Neural cell (in vitro differentiated cells): ENCODE data around the gene KCNJ5. TPM values are rescaled to one million over a fixed set of nuclear protein-coding genes. Genes with fewer than 3 reads are reported as not detected.

Source experiments
- H2AFZ ChIP-seq: fragments of 200-600, 300-800 bp; sonication (generic), shearing (Covaris generic); 2 replicates; pipeline ENCODE4 v1.6.0; 2014; ENCODE audit warnings: low read depth, mild to moderate bottlenecking, antibody characterized with exemption, low read length, moderate library complexity
- H3F3A ChIP-seq: fragments of 200-600 bp; shearing (Covaris generic); 2 replicates; pipeline ENCODE4 v1.6.1; 2016; ENCODE audit warnings: mild to moderate bottlenecking, moderate library complexity, mixed read lengths, antibody characterized with exemption, low read length; ENCODE audit not compliant: insufficient read depth, poor library complexity, severe bottlenecking
- H3K27ac ChIP-seq: fragments of 200-600, 300-800 bp; sonication (generic), shearing (Covaris generic); 2 replicates; pipeline ENCODE4 v1.5.1; 2014; ENCODE audit warnings: mild to moderate bottlenecking, low read length, moderate library complexity
- H3K27me3 ChIP-seq: fragments of 300-800, 200-600 bp; sonication (generic), shearing (Covaris generic); 2 replicates; pipeline ENCODE4 v1.6.0; 2014; ENCODE audit warnings: mild to moderate bottlenecking, low read depth, low read length, moderate library complexity; ENCODE audit not compliant: insufficient read depth
- H3K36me3 ChIP-seq: fragments of 300-800, 200-600 bp; sonication (generic), shearing (Covaris generic); 2 replicates; pipeline ENCODE4 v1.5.1; 2014; ENCODE audit warnings: mild to moderate bottlenecking, antibody characterized with exemption, low read length, moderate library complexity; ENCODE audit not compliant: insufficient read depth
- H3K4me2 ChIP-seq: fragments of 300-800, 200-600 bp; sonication (generic), shearing (Covaris generic); 2 replicates; pipeline ENCODE4 v1.6.0; 2014; ENCODE audit warnings: mild to moderate bottlenecking, low read length
- H3K4me3 ChIP-seq: fragments of 300-800, 200-600 bp; sonication (generic), shearing (Covaris generic); 2 replicates; pipeline ENCODE4 v1.5.1; 2014; ENCODE audit warnings: mild to moderate bottlenecking, low read length, moderate library complexity
- H3K79me2 ChIP-seq: fragments of 200-600 bp; shearing (Covaris generic); replicated peaks from 2 replicates; pipeline ENCODE4 v1.6.0; 2014; ENCODE audit warnings: mild to moderate bottlenecking, low read length, moderate library complexity; ENCODE audit not compliant: insufficient read depth
- H3K9ac ChIP-seq: fragments of 300-800, 200-600 bp; sonication (generic), shearing (Covaris generic); 2 replicates; pipeline ENCODE4 v1.6.1; 2016; ENCODE audit warnings: mild to moderate bottlenecking, low read length, mixed read lengths
- H3K9me2 ChIP-seq: fragments of 200-600 bp; shearing (Covaris generic); 2 replicates; pipeline ENCODE4 v1.6.1; 2016; ENCODE audit warnings: mild to moderate bottlenecking, low read length, mixed read lengths; ENCODE audit not compliant: insufficient read depth
- H3K9me3 ChIP-seq: fragments of 200-600, 300-800 bp; sonication (generic), shearing (Covaris generic); 2 replicates; pipeline ENCODE4 v1.6.1; 2016; ENCODE audit warnings: mild to moderate bottlenecking, mixed run types, low read length, moderate library complexity, mixed read lengths
- H4K20me1 ChIP-seq: fragments of 200-600 bp; shearing (Covaris generic); 2 replicates; pipeline ENCODE4 v1.6.1; 2016; ENCODE audit warnings: mild to moderate bottlenecking, mixed run types; ENCODE audit not compliant: insufficient read depth
- CTCF ChIP-seq: fragments of 450-650 bp; IDR thresholded peaks from 2 replicates; pipeline ENCODE4 v1.5.1; 2014; ENCODE audit warnings: antibody characterized with exemption, mild to moderate bottlenecking, moderate library complexity; ENCODE audit not compliant: poor library complexity, severe bottlenecking
- EP300 ChIP-seq: fragments of 450-650 bp; conservative IDR thresholded peaks from 2 replicates; pipeline ENCODE4 v1.6.1; 2014; ENCODE audit warnings: antibody characterized with exemption, mild to moderate bottlenecking, moderate library complexity; ENCODE audit not compliant: poor library complexity, severe bottlenecking
- EZH2 ChIP-seq: fragments of 200-600, 300-800 bp; shearing (Covaris generic), sonication (generic); IDR thresholded peaks from 2 replicates; pipeline ENCODE4 v1.6.1; 2014; ENCODE audit warnings: antibody characterized with exemption, low read length, borderline replicate concordance, mild to moderate bottlenecking; ENCODE audit not compliant: insufficient read depth, poor library complexity, severe bottlenecking
- MXI1 ChIP-seq: fragments of 450-650 bp; conservative IDR thresholded peaks from 2 replicates; pipeline ENCODE4 v1.6.1; 2014; ENCODE audit warnings: antibody characterized with exemption, mild to moderate bottlenecking; ENCODE audit not compliant: poor library complexity, severe bottlenecking
- POLR2AphosphoS5 ChIP-seq: IDR thresholded peaks from 2 replicates; pipeline ENCODE4 v1.6.1; 2012
- RAD21 ChIP-seq: fragments of 450-650 bp; conservative IDR thresholded peaks from 2 replicates; pipeline ENCODE4 v1.6.1; 2014; ENCODE audit warnings: antibody characterized with exemption, mild to moderate bottlenecking, moderate library complexity
- REST ChIP-seq: IDR thresholded peaks from 2 replicates; pipeline ENCODE4 v1.6.1; 2012; ENCODE audit warnings: borderline replicate concordance
- SMC3 ChIP-seq: fragments of 450-650 bp; conservative IDR thresholded peaks from 2 replicates; pipeline ENCODE4 v1.6.1; 2014; ENCODE audit warnings: antibody characterized with exemption, mild to moderate bottlenecking, moderate library complexity; ENCODE audit not compliant: poor library complexity
- TAF1 ChIP-seq: IDR thresholded peaks from 2 replicates; pipeline ENCODE4 v1.6.1; 2012; ENCODE audit warnings: low read depth
- polyA minus RNA-seq: library from RNA; depleted of rRNA, polyadenylated mRNA; stranded (reverse); fragments of >200 nt; gene quantifications from 2 replicates; pipeline ENCODE4 v1.2.3, GENCODE V29; 2014
- polyA plus RNA-seq: library from polyadenylated mRNA; depleted of rRNA; stranded (reverse); fragments of >200 nt; gene quantifications from 2 replicates; pipeline ENCODE4 v1.2.3, GENCODE V29; 2014

Gene KCNJ5
- polyA plus RNA-seq (0.34 and 1.1 TPM in 2 replicates), polyA minus RNA-seq (0.69 and 1.2 TPM in 2 replicates)

GRCh38 chr11:128890543-128891368, at the start of gene KCNJ5:
Gene KCNJ5 (plus strand): TSS chr11:128891356. CDS start chr11:128911274, 19,918 bp downstream.
- H3K4me2 ChIP-seq: peak within 1 kb of the TSS; percentile 45
- peak within 1 kb of the TSS; percentile 79 for H3K4me3 ChIP-seq
- no peaks in the 10 kb centered on the region for H3K9me2 ChIP-seq
- no peaks in the 10 kb centered on the region for H3K36me3 ChIP-seq
- peaks cover 45% of the 10 kb centered on the region for H3K27me3 ChIP-seq
- no peaks in the 10 kb centered on the region for H3K9me3 ChIP-seq
- H3K9ac ChIP-seq: peak within 1 kb of the TSS; percentile 58
- H3F3A ChIP-seq: no peaks in the 10 kb centered on the region
- no peak for TF ChIP-seq TAF1
- TF ChIP-seq MXI1: no peak
- TF ChIP-seq SMC3: peak; percentile 38
- TF ChIP-seq REST: no peak
- peak; percentile 35 for TF ChIP-seq RAD21
- TF ChIP-seq POLR2AphosphoS5: no peak
- no peak within 1 kb of the TSS for H2AFZ ChIP-seq
- no peak within 1 kb of the TSS for H3K27ac ChIP-seq
- no peaks in the 10 kb centered on the region for H4K20me1 ChIP-seq
- H3K79me2 ChIP-seq: no peaks in the 10 kb centered on the region

GRCh38 chr11:128841461-128842072, 49.6 kb upstream of the KCNJ5 start:
- Histone ChIP-seq H3K9me3 (no peaks in the 10 kb centered on the region), H3K27ac (no peak overlapping the region), H2AFZ (no peak overlapping the region), H3F3A (no peaks in the 10 kb centered on the region), H3K9me2 (no peaks in the 10 kb centered on the region), H3K4me3 (no peak overlapping the region), H3K27me3 (no peaks in the 10 kb centered on the region), H4K20me1 (no peaks in the 10 kb centered on the region), H3K4me2 (no peak overlapping the region), H3K79me2 (no peaks in the 10 kb centered on the region), H3K9ac (no peak overlapping the region), H3K36me3 (no peaks in the 10 kb centered on the region)
- TF ChIP-seq EZH2 (no peak), SMC3 (no peak), CTCF (no peak), POLR2AphosphoS5 (no peak), RAD21 (no peak), MXI1 (no peak), EP300 (no peak), REST (no peak), TAF1 (no peak)
